ENCODE data around the gene ENTHD1. TPM values are rescaled to one million over a fixed set of nuclear protein-coding genes. Genes with fewer than 3 reads are reported as not detected.

Gene ENTHD1
- total and polyA plus RNA-seq, 8 donors: not detected

- DNase-seq: no peak
- Histone ChIP-seq H3K27ac (no peak overlapping the region), H3K27me3 (peaks cover 0 to 3% (median 0%) of the 10 kb centered on the region in 3 donors), H3K36me3 (no peaks in the 10 kb centered on the region), H3K4me1 (peaks cover 0 to 30% (median 5%) of the 10 kb centered on the region in 4 donors), H3K4me3 (no peak overlapping the region), H3K9me3 (no peaks in the 10 kb centered on the region)
- TF ChIP-seq POLR2AphosphoS5 (IDR thresholded peaks at IDR 0.05) (no peak), POLR2A (IDR thresholded peaks at IDR 0.05) (no peak), EP300 (IDR thresholded peaks at IDR 0.05) (no peak)
- TF ChIP-seq, protein P1, sequence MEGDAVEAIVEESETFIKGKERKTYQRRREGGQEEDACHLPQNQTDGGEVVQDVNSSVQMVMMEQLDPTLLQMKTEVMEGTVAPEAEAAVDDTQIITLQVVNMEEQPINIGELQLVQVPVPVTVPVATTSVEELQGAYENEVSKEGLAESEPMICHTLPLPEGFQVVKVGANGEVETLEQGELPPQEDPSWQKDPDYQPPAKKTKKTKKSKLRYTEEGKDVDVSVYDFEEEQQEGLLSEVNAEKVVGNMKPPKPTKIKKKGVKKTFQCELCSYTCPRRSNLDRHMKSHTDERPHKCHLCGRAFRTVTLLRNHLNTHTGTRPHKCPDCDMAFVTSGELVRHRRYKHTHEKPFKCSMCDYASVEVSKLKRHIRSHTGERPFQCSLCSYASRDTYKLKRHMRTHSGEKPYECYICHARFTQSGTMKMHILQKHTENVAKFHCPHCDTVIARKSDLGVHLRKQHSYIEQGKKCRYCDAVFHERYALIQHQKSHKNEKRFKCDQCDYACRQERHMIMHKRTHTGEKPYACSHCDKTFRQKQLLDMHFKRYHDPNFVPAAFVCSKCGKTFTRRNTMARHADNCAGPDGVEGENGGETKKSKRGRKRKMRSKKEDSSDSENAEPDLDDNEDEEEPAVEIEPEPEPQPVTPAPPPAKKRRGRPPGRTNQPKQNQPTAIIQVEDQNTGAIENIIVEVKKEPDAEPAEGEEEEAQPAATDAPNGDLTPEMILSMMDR (IDR thresholded peaks at IDR 0.05): no peak
- WGBS, 5 donors: 41 to 60% (median 50%) methylated on average over 2 of the region's 2 CpGs
- intact Hi-C loops (cut with DNase I; ENCODE audit: low total_unique reads): no loop called here
These were observed 20.3 kb upstream of the ENTHD1 start for GRCh38 chr22:39913886-39914285.

GRCh38 chr22:39913321-39913720, 19.8 kb upstream of the ENTHD1 start:
- intact Hi-C loops (cut with DNase I; ENCODE audit: low total_unique reads): no loop called here
- Histone ChIP-seq H3K4me3 (no peak overlapping the region), H3K4me1 (peaks cover 0 to 24% (median 5%) of the 10 kb centered on the region in 4 donors), H3K36me3 (no peaks in the 10 kb centered on the region), H3K27ac (no peak overlapping the region), H3K27me3 (peaks cover 0 to 3% (median 0%) of the 10 kb centered on the region in 3 donors), H3K9me3 (no peaks in the 10 kb centered on the region)
- TF ChIP-seq POLR2A (IDR thresholded peaks at IDR 0.05) (no peak), EP300 (IDR thresholded peaks at IDR 0.05) (no peak), POLR2AphosphoS5 (IDR thresholded peaks at IDR 0.05) (no peak)
- TF ChIP-seq, protein P1 (IDR thresholded peaks at IDR 0.05): no peak
- DNase-seq: no peak
- 75 to 81% (median 78%) methylated on average over 5 of the region's 5 CpGs for WGBS, 5 donors

DNA sequence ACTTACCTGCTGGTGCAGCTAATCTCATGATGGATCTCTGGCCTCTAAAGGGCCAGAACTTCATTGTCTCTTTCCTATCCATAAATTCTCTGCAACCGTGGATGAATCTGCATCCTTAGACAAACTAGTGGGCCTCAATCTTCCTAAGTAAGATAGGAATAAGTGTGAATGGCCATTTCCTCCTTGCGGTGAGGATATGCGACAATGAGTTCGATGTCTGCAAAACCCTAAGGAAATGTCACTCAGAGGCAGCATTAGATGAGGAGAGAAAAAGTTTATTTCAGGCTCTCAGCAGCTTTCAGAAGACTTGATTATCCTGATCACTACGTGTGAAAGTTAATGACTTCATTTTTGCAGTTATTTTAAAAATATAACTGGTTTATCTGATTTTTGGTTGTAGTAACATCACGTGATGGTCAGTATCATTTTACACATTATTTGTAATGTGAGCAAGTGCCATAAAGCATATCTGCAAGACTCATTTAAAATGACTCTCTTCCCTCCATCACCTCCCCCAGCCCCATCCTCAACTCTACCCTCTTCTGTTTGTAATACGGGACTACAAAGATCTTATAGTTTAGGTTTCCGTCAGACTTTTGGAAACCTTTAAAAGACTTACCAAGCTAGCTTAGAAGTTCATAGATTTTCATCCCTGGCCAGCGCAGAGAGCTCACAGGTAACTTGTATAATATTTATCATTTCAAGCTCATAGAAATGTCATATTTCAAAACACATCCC, 17.5 kb upstream of the ENTHD1 start:
- H3K36me3 ChIP-seq: no peaks in the 10 kb centered on the region
- H3K4me1 ChIP-seq: peaks cover 0 to 8% (median 0%) of the 10 kb centered on the region in 4 donors
- H3K4me3 ChIP-seq: no peak overlapping the region
- no peaks in the 10 kb centered on the region for H3K9me3 ChIP-seq
- peaks cover 0 to 3% (median 0%) of the 10 kb centered on the region in 3 donors for H3K27me3 ChIP-seq
- 69 to 78% (median 72%) methylated on average over 9 of the region's 9 CpGs for WGBS, 5 donors
- no peak for DNase-seq
- intact Hi-C loops (cut with DNase I; ENCODE audit: low total_unique reads): no loop called here
- H3K27ac ChIP-seq: peak overlapping the region in 1 of 5 donors; percentile 4
- TF ChIP-seq POLR2AphosphoS5 (IDR thresholded peaks at IDR 0.05) (no peak), EP300 (IDR thresholded peaks at IDR 0.05) (no peak), POLR2A (IDR thresholded peaks at IDR 0.05) (no peak)
- TF ChIP-seq, protein P1 (IDR thresholded peaks at IDR 0.05): no peak

- H3K27me3 ChIP-seq: peaks cover 0 to 3% (median 0%) of the 10 kb centered on the region in 3 donors
- no peak for DNase-seq
- no peaks in the 10 kb centered on the region for H3K9me3 ChIP-seq
- intact Hi-C loops (cut with DNase I; ENCODE audit: low total_unique reads): no loop called here
- H3K4me3 ChIP-seq: no peak overlapping the region
- peak overlapping the region in 2 of 5 donors; percentile 30 for H3K27ac ChIP-seq
- H3K36me3 ChIP-seq: no peaks in the 10 kb centered on the region
- WGBS, 5 donors: 67 to 85% (median 68%) methylated on average over 5 of the region's 5 CpGs
- H3K4me1 ChIP-seq: peaks cover 0 to 4% (median 0%) of the 10 kb centered on the region in 4 donors
- TF ChIP-seq POLR2A (IDR thresholded peaks at IDR 0.05) (no peak), EP300 (IDR thresholded peaks at IDR 0.05) (no peak), POLR2AphosphoS5 (IDR thresholded peaks at IDR 0.05) (no peak)
- TF ChIP-seq, protein P1 (IDR thresholded peaks at IDR 0.05): no peak
These were observed 15.2 kb upstream of the ENTHD1 start for GRCh38 chr22:39908737-39909136.

All from stomach (tissue), 9 donors.